WERI-Rb-1 (cell line): ENCODE results near the gene YES1.

Source experiments
- DNase-seq: peaks from one replicate; pipeline ENCODE4 v3.0.0-alpha.2; 2020
- H3K27ac ChIP-seq: fragments of 250-450 bp; sonication (Bioruptor Pico); 2 replicates; pipeline ENCODE4 v1.5.1; 2020; ENCODE audit warnings: mild to moderate bottlenecking, moderate library complexity
- H3K27me3 ChIP-seq: fragments of 250-450 bp; sonication (Bioruptor Pico); 2 replicates; pipeline ENCODE4 v1.5.1; 2021; ENCODE audit warnings: mild to moderate bottlenecking, low read depth, moderate library complexity; ENCODE audit not compliant: insufficient read depth, severe bottlenecking
- H3K36me3 ChIP-seq: fragments of 250-450 bp; sonication (Bioruptor Pico); 2 replicates; pipeline ENCODE4 v1.5.1; 2020; ENCODE audit warnings: mild to moderate bottlenecking, moderate library complexity
- H3K4me3 ChIP-seq: 2 replicates; pipeline ENCODE4 v1.5.1; 2011; ENCODE audit warnings: low read depth, mild to moderate bottlenecking, control low read depth, low read length
- H3K9me3 ChIP-seq: fragments of 250-450 bp; sonication (Bioruptor Pico); 2 replicates; pipeline ENCODE4 v1.5.1; 2021; ENCODE audit warnings: mild to moderate bottlenecking, moderate library complexity; ENCODE audit not compliant: severe bottlenecking
- TF ChIP-seq, protein P1 (sequence below): IDR thresholded peaks from 2 replicates; pipeline ENCODE4 v1.5.1; 2011; ENCODE audit warnings: low read depth, mild to moderate bottlenecking, control low read depth, inconsistent platforms, low read length

Gene YES1

DNA sequence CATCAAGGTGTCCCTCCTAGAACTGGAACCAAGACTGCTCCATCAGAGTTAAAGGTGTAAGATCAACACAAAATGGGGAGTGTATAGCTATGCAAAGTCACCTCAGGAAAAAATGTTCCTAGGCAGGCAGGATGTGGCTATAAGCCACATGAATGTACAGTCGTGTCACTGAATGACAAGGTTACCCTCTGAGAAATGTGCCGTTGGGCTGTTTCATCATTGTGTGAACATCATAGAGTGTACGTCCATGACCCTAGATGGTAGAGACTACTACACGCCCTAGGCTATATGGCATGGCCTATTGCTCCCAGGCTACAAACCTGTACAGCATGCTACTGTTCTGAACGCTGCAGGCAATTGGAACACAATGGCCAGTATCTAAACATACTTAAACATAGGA, 130.1 kb downstream of the YES1 start:
- TF ChIP-seq, protein P1, sequence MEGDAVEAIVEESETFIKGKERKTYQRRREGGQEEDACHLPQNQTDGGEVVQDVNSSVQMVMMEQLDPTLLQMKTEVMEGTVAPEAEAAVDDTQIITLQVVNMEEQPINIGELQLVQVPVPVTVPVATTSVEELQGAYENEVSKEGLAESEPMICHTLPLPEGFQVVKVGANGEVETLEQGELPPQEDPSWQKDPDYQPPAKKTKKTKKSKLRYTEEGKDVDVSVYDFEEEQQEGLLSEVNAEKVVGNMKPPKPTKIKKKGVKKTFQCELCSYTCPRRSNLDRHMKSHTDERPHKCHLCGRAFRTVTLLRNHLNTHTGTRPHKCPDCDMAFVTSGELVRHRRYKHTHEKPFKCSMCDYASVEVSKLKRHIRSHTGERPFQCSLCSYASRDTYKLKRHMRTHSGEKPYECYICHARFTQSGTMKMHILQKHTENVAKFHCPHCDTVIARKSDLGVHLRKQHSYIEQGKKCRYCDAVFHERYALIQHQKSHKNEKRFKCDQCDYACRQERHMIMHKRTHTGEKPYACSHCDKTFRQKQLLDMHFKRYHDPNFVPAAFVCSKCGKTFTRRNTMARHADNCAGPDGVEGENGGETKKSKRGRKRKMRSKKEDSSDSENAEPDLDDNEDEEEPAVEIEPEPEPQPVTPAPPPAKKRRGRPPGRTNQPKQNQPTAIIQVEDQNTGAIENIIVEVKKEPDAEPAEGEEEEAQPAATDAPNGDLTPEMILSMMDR, result no peak
- H3K36me3 ChIP-seq, result peaks cover 16% of the 10 kb centered on the region
- no peaks in the 10 kb centered on the region for H3K9me3 ChIP-seq
- DNase-seq, result no peak
- no peak overlapping the region for H3K4me3 ChIP-seq
- H3K27me3 ChIP-seq, result no peaks in the 10 kb centered on the region
- no peak overlapping the region for H3K27ac ChIP-seq

GRCh38 chr18:680392-680791, 131.7 kb downstream of the YES1 start:
- Histone ChIP-seq H3K4me3 (no peak overlapping the region), H3K36me3 (peaks cover 26% of the 10 kb centered on the region), H3K27ac (no peak overlapping the region), H3K27me3 (no peaks in the 10 kb centered on the region), H3K9me3 (no peaks in the 10 kb centered on the region)
- TF ChIP-seq, protein P1, result no peak
- DNase-seq, result no peak

DNA sequence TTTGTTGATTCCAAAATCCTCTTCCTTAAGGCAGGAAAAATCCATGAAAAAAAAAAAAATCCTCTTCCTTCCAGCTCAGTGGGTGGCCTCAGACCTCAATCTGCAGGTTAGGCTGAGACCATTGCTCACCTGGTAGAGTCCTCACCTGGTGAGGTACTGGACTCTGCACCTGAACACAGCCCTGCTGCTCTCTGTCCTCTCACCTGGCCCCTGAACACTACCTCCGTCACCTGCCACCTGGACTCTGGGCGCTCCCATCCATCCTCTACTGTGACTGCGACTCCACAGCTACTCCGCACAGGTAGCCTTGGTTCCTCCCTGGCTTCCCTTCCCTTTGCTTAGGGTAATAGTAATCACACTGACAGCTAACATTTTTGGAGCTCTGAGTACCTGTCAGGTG, 132.5 kb downstream of the YES1 start:
- DNase-seq, result no peak
- no peaks in the 10 kb centered on the region for H3K27me3 ChIP-seq
- no peaks in the 10 kb centered on the region for H3K9me3 ChIP-seq
- no peak overlapping the region for H3K4me3 ChIP-seq
- H3K36me3 ChIP-seq, result peaks cover 34% of the 10 kb centered on the region
- H3K27ac ChIP-seq, result no peak overlapping the region
- TF ChIP-seq, protein P1, result no peak

GRCh38 chr18:678482-679182, 133.4 kb downstream of the YES1 start:
- Histone ChIP-seq H3K36me3 (peaks cover 43% of the 10 kb centered on the region), H3K9me3 (no peaks in the 10 kb centered on the region), H3K27me3 (no peaks in the 10 kb centered on the region), H3K27ac (no peak overlapping the region), H3K4me3 (no peak overlapping the region)
- no peak for DNase-seq
- TF ChIP-seq, protein P1, result peak; percentile 30; the same call in 1 of the 2 replicates

- no peak for DNase-seq
- Histone ChIP-seq H3K4me3 (no peak overlapping the region), H3K27me3 (no peaks in the 10 kb centered on the region), H3K36me3 (peaks cover 49% of the 10 kb centered on the region), H3K9me3 (no peaks in the 10 kb centered on the region), H3K27ac (no peak overlapping the region)
- TF ChIP-seq, protein P1, result no peak
These were observed 134.1 kb downstream of the YES1 start for GRCh38 chr18:677951-678381.

- TF ChIP-seq, protein P1, result no peak
- Histone ChIP-seq H3K36me3 (peaks cover 53% of the 10 kb centered on the region), H3K4me3 (no peak overlapping the region), H3K27me3 (no peaks in the 10 kb centered on the region), H3K27ac (no peak overlapping the region), H3K9me3 (no peaks in the 10 kb centered on the region)
- no peak for DNase-seq
These were observed 134.9 kb downstream of the YES1 start for GRCh38 chr18:677145-677544.
